Measurements from ENCODE around the gene YAF2. TPM values are rescaled to one million over a fixed set of nuclear protein-coding genes. Genes with fewer than 3 reads are reported as not detected.
"Not testable (repeated sequence)": the region's sequence is repeated elsewhere in the genome, so short reads cannot be mapped to it uniquely, and the experiment has no call there.

Gene YAF2
- total and polyA plus RNA-seq, 2 donors, result 13.7 to 40.8 TPM

- Histone ChIP-seq H3K4me1 (ENCODE audit: insufficient read depth) (no peaks in the 10 kb centered on the region), H3K27ac (ENCODE audit: low read depth) (no peak overlapping the region), H3K4me3 (ENCODE audit: low read depth, low read length) (no peak overlapping the region), H3K36me3 (ENCODE audit: insufficient read depth) (no peaks in the 10 kb centered on the region)
- 90% methylated on average over 2 of the region's 2 CpGs for WGBS
- DNase-seq (ENCODE audit: extremely low spot score), result no peak
These were observed 37.0 kb downstream of the YAF2 start for GRCh38 chr12:42201063-42201462.

- no peak for DNase-seq (ENCODE audit: extremely low spot score)
- Histone ChIP-seq H3K36me3 (ENCODE audit: insufficient read depth) (no peaks in the 10 kb centered on the region), H3K4me1 (ENCODE audit: insufficient read depth) (no peaks in the 10 kb centered on the region), H3K4me3 (ENCODE audit: low read depth, low read length) (no peak overlapping the region), H3K27ac (ENCODE audit: low read depth) (no peak overlapping the region)
These were observed 39.0 kb downstream of the YAF2 start for GRCh38 chr12:42199007-42199406.

- no peak for DNase-seq (ENCODE audit: extremely low spot score)
- no peak overlapping the region for H3K4me3 ChIP-seq (ENCODE audit: low read depth, low read length)
- WGBS, result 87% methylated on average over 7 of the region's 7 CpGs
These were observed 41.1 kb downstream of the YAF2 start for GRCh38 chr12:42196723-42197603.

GRCh38 chr12:42192686-42193085 lies 45.4 kb downstream of the YAF2 start:
- no peak for DNase-seq (ENCODE audit: extremely low spot score)
- Histone ChIP-seq H3K4me1 (ENCODE audit: insufficient read depth) (no peaks in the 10 kb centered on the region), H3K36me3 (ENCODE audit: insufficient read depth) (no peaks in the 10 kb centered on the region), H3K27ac (ENCODE audit: low read depth) (no peak overlapping the region), H3K4me3 (ENCODE audit: low read depth, low read length) (no peak overlapping the region)
- WGBS, result 96% methylated on average over 6 of the region's 6 CpGs

More at GRCh38 chr12:42196723-42197603, 41.1 kb downstream of the YAF2 start:
- no peaks in the 10 kb centered on the region for H3K4me1 ChIP-seq (ENCODE audit: insufficient read depth)
- no peak overlapping the region for H3K27ac ChIP-seq (ENCODE audit: low read depth)
- no peaks in the 10 kb centered on the region for H3K36me3 ChIP-seq (ENCODE audit: insufficient read depth)

- Histone ChIP-seq H3K4me3 (ENCODE audit: low read depth, low read length) (no peak overlapping the region), H3K36me3 (ENCODE audit: insufficient read depth) (no peaks in the 10 kb centered on the region), H3K27ac (ENCODE audit: low read depth) (no peak overlapping the region), H3K4me1 (ENCODE audit: insufficient read depth) (no peaks in the 10 kb centered on the region)
- WGBS, result 98% methylated on average over 1 of the region's 1 CpG
- DNase-seq (ENCODE audit: extremely low spot score), result no peak
These were observed 45.8 kb downstream of the YAF2 start for GRCh38 chr12:42192258-42192657.

GRCh38 chr12:42190376-42190775 lies 47.7 kb downstream of the YAF2 start:
- no peak overlapping the region for H3K27ac ChIP-seq (ENCODE audit: low read depth)
- H3K4me3 ChIP-seq (ENCODE audit: low read depth, low read length), result no peak overlapping the region

GRCh38 chr12:42188275-42188674 lies 49.8 kb downstream of the YAF2 start:
- not testable (repeated sequence) for H3K36me3 ChIP-seq (ENCODE audit: insufficient read depth); DNase-seq (ENCODE audit: extremely low spot score)
- 98% methylated on average over 3 of the region's 3 CpGs for WGBS

More at GRCh38 chr12:42190376-42190775, 47.7 kb downstream of the YAF2 start:
- Histone ChIP-seq H3K4me1 (ENCODE audit: insufficient read depth) (no peaks in the 10 kb centered on the region), H3K36me3 (ENCODE audit: insufficient read depth) (no peaks in the 10 kb centered on the region)
- DNase-seq (ENCODE audit: extremely low spot score), result no peak

GRCh38 chr12:42187799-42188198 lies 50.2 kb downstream of the YAF2 start:
- no peak for DNase-seq (ENCODE audit: extremely low spot score)
- WGBS, result 88% methylated on average over 2 of the region's 2 CpGs
- no peak overlapping the region for H3K27ac ChIP-seq (ENCODE audit: low read depth)

More at GRCh38 chr12:42188275-42188674, 49.8 kb downstream of the YAF2 start:
- H3K27ac ChIP-seq (ENCODE audit: low read depth); H3K4me3 ChIP-seq (ENCODE audit: low read depth, low read length); H3K4me1 ChIP-seq (ENCODE audit: insufficient read depth): not testable (repeated sequence)

GRCh38 chr12:42186793-42187192 lies 51.3 kb downstream of the YAF2 start:
- no peak overlapping the region for H3K4me3 ChIP-seq (ENCODE audit: low read depth, low read length)
- H3K4me1 ChIP-seq (ENCODE audit: insufficient read depth), result no peaks in the 10 kb centered on the region
- no peaks in the 10 kb centered on the region for H3K36me3 ChIP-seq (ENCODE audit: insufficient read depth)
- no peak for DNase-seq (ENCODE audit: extremely low spot score)
- WGBS, result 96% methylated on average over 2 of the region's 2 CpGs
- H3K27ac ChIP-seq (ENCODE audit: low read depth), result no peak overlapping the region

More at GRCh38 chr12:42187799-42188198, 50.2 kb downstream of the YAF2 start:
- Histone ChIP-seq H3K36me3 (ENCODE audit: insufficient read depth) (no peaks in the 10 kb centered on the region), H3K4me1 (ENCODE audit: insufficient read depth) (no peaks in the 10 kb centered on the region), H3K4me3 (ENCODE audit: low read depth, low read length) (no peak overlapping the region)

- H3K27ac ChIP-seq (ENCODE audit: low read depth), result no peak overlapping the region
- no peak for DNase-seq (ENCODE audit: extremely low spot score)
- 81% methylated on average over 2 of the region's 2 CpGs for WGBS
- no peak overlapping the region for H3K4me3 ChIP-seq (ENCODE audit: low read depth, low read length)
- no peaks in the 10 kb centered on the region for H3K36me3 ChIP-seq (ENCODE audit: insufficient read depth)
- H3K4me1 ChIP-seq (ENCODE audit: insufficient read depth), result no peaks in the 10 kb centered on the region
These were observed 55.7 kb downstream of the YAF2 start for GRCh38 chr12:42182394-42182793.

- Histone ChIP-seq H3K4me1 (ENCODE audit: insufficient read depth) (no peaks in the 10 kb centered on the region), H3K4me3 (ENCODE audit: low read depth, low read length) (no peak overlapping the region), H3K36me3 (ENCODE audit: insufficient read depth) (no peaks in the 10 kb centered on the region), H3K27ac (ENCODE audit: low read depth) (no peak overlapping the region)
- WGBS, result 83% methylated on average over 2 of the region's 2 CpGs
- no peak for DNase-seq (ENCODE audit: extremely low spot score)
These were observed 57.0 kb downstream of the YAF2 start for GRCh38 chr12:42180990-42181596.

- 81% methylated on average over 2 of the region's 2 CpGs for WGBS
- DNase-seq (ENCODE audit: extremely low spot score), result no peak
- H3K4me1 ChIP-seq (ENCODE audit: insufficient read depth), result no peaks in the 10 kb centered on the region
- H3K27ac ChIP-seq (ENCODE audit: low read depth), result no peak overlapping the region
- H3K36me3 ChIP-seq (ENCODE audit: insufficient read depth), result no peaks in the 10 kb centered on the region
- no peak overlapping the region for H3K4me3 ChIP-seq (ENCODE audit: low read depth, low read length)
These were observed 59.9 kb downstream of the YAF2 start for GRCh38 chr12:42178101-42178500.

- Histone ChIP-seq H3K4me1 (ENCODE audit: insufficient read depth) (no peaks in the 10 kb centered on the region), H3K4me3 (ENCODE audit: low read depth, low read length) (no peak overlapping the region), H3K36me3 (ENCODE audit: insufficient read depth) (no peaks in the 10 kb centered on the region), H3K27ac (ENCODE audit: low read depth) (no peak overlapping the region)
- no peak for DNase-seq (ENCODE audit: extremely low spot score)
- 99% methylated on average over 1 of the region's 1 CpG for WGBS
These were observed 63.1 kb downstream of the YAF2 start for GRCh38 chr12:42174978-42175377.

- no peak for DNase-seq (ENCODE audit: extremely low spot score)
- H3K27ac ChIP-seq (ENCODE audit: low read depth), result no peak overlapping the region
- H3K36me3 ChIP-seq (ENCODE audit: insufficient read depth), result no peaks in the 10 kb centered on the region
- no peaks in the 10 kb centered on the region for H3K4me1 ChIP-seq (ENCODE audit: insufficient read depth)
- no peak overlapping the region for H3K4me3 ChIP-seq (ENCODE audit: low read depth, low read length)
These were observed 64.0 kb downstream of the YAF2 start for GRCh38 chr12:42173961-42174521.

All from urinary bladder (tissue), 4 donors.